Measurements from ENCODE around the gene USP21. TPM values are rescaled to one million over a fixed set of nuclear protein-coding genes. Genes with fewer than 3 reads are reported as not detected.

The USP21 gene
- total and polyA plus RNA-seq, 2 of the 8 experiments (the other 6 are each of a cell fraction or from before 2014, with no cell fraction given): 23.9 to 36.3 TPM

GRCh38 chr1:161162052-161162451, 2.8 kb downstream of the USP21 start:
- Histone ChIP-seq H3K36me3 (ENCODE audit: control insufficient read depth in 2 of 4, insufficient read depth in 4 of 4, low read length in 3 of 4) (peaks cover 0 to 9% (median 7%) of the 10 kb centered on the region in 4 experiments; a peak in 5 of 8 replicates), H3K27me3 (replicated peaks in 1 of 4; ENCODE audit: control insufficient read depth in 3 of 4, extremely low read depth in 1 of 4, insufficient read depth in 3 of 4, low read length in 3 of 4) (no peaks in the 10 kb centered on the region), H3K23me2 (ENCODE audit: low read depth, low read length) (peaks cover 17% of the 10 kb centered on the region), H3K4me1 (replicated peaks in 1 of 4; ENCODE audit: control insufficient read depth in 3 of 4, insufficient read depth in 4 of 4, low read length in 3 of 4) (peaks cover 0 to 20% (median 8%) of the 10 kb centered on the region in 4 experiments; a peak in 5 of 7 replicates), H3K4me3 (ENCODE audit: extremely low read depth in 1 of 4, insufficient read depth in 2 of 4, low read depth in 3 of 4, low read length in 4 of 4) (no peak overlapping the region), H3K18ac (ENCODE audit: extremely low read depth, low read length) (no peak overlapping the region), H3K9ac (replicated peaks in 1 of 4; ENCODE audit: extremely low read depth in 1 of 4, low read depth in 3 of 4, low read length in 3 of 4) (no peak overlapping the region), H3K79me1 (ENCODE audit: low read depth, low read length) (no peaks in the 10 kb centered on the region; the same call in 1 of the 2 replicates), H2BK12ac (ENCODE audit: low read depth, low read length) (no peak overlapping the region), H3K4ac (replicated peaks; ENCODE audit: insufficient read length, low read depth, low read length) (no peak overlapping the region), H3K23ac (ENCODE audit: insufficient read length) (no peak overlapping the region), H3K27ac (ENCODE audit: low read depth, low read length) (no peak overlapping the region), H2BK5ac (ENCODE audit: low read depth, low read length) (no peak overlapping the region), H4K8ac (ENCODE audit: extremely low read depth, insufficient read depth, low read length) (no peak overlapping the region), H4K91ac (replicated peaks; ENCODE audit: insufficient read length, low read length) (no peak overlapping the region), H3K79me2 (ENCODE audit: control insufficient read depth in 1 of 2, insufficient read depth in 2 of 2, low read length in 2 of 2) (no peaks in the 10 kb centered on the region; a peak in 1 of 4 replicates), H4K5ac (ENCODE audit: insufficient read length, low read depth, low read length) (no peak overlapping the region), H3K9me3 (ENCODE audit: insufficient read depth in 2 of 2, low read depth in 1 of 2, low read length in 1 of 2) (no peaks in the 10 kb centered on the region), H2BK15ac (ENCODE audit: low read length) (no peak overlapping the region), H4K20me1 (replicated peaks in 1 of 2; ENCODE audit: control insufficient read depth in 1 of 2, insufficient read depth in 2 of 2, low read length in 2 of 2) (no peaks in the 10 kb centered on the region), H2AK5ac (ENCODE audit: low read depth, low read length) (no peak overlapping the region), H3K56ac (replicated peaks; ENCODE audit: insufficient read length, low read depth, low read length) (no peak overlapping the region), H3K4me2 (ENCODE audit: insufficient read depth in 1 of 2, low read depth in 2 of 2, low read length in 2 of 2) (no peak overlapping the region), H2AFZ (ENCODE audit: low read length) (no peak overlapping the region), H2BK20ac (ENCODE audit: low read length) (no peak overlapping the region), H3K14ac (ENCODE audit: insufficient read length) (no peak overlapping the region), H2BK120ac (replicated peaks; ENCODE audit: low read depth, low read length) (no peak overlapping the region)
- TF ChIP-seq RAD21 (IDR thresholded peaks at IDR 0.05 in 1 of 2, conservative IDR thresholded peaks at IDR 0.05 in 1 of 2; ENCODE audit: low read depth in 2 of 2, low read length in 2 of 2): no peak
- TF ChIP-seq SP2 (IDR thresholded peaks at IDR 0.05; ENCODE audit: low read length): no peak
- no peak for TF ChIP-seq CHD1 (IDR thresholded peaks at IDR 0.05; ENCODE audit: low read depth, low read length)
- no peak for TF ChIP-seq TBP (IDR thresholded peaks at IDR 0.05; ENCODE audit: low read depth, low read length)
- TF ChIP-seq SUZ12 (IDR thresholded peaks at IDR 0.05; ENCODE audit: low read length): no peak
- no peak for TF ChIP-seq POLR2A (IDR thresholded peaks at IDR 0.05; ENCODE audit: control extremely low read depth in 1 of 2, low read depth in 2 of 2, low read length in 2 of 2)
- no peak for TF ChIP-seq SP4 (IDR thresholded peaks at IDR 0.05; ENCODE audit: low read length)
- DNase-seq (ENCODE audit: low read depth in 1 of 2, low spot score in 2 of 2): no peak
- ChIA-PET CTCF (ENCODE audit: partially characterized antibody) (interaction anchor here (0.6 to 5.2 kb wide), 6 partner anchors 7 to 66 kb away, joined by 3 to 32 read pairs (median 3); partner anchors contain the start of gene UFC1), POLR2A (ENCODE audit: partially characterized antibody) (interaction anchor here (0.7 to 2.2 kb wide), 4 partner anchors 8 to 40 kb away, joined by 3 to 8 read pairs (median 4); partner anchors contain the start of genes DEDD, NDUFS2 and UFC1)
- WGBS, 2 experiments (ENCODE audit: extremely low coverage in 1 of 2, insufficient coverage in 1 of 2, insufficient read length in 1 of 2, insufficient replicate concordance in 2 of 2, low coverage in 1 of 2, low lambda C conversion rate in 2 of 2, missing lambda C conversion rate in 1 of 2): 87% methylated on average over 7 of the region's 7 CpGs; no CpG with 5 or more reads in 1 of the 2 experiments
- no peak for FAIRE-seq
